ENCODE results near the gene SYS1. TPM values are rescaled to one million over a fixed set of nuclear protein-coding genes. Genes with fewer than 3 reads are reported as not detected.

SYS1 gene
- total and polyA plus RNA-seq, 2 experiments from 2014 or later, result 7.9 to 21.5 TPM

DNA sequence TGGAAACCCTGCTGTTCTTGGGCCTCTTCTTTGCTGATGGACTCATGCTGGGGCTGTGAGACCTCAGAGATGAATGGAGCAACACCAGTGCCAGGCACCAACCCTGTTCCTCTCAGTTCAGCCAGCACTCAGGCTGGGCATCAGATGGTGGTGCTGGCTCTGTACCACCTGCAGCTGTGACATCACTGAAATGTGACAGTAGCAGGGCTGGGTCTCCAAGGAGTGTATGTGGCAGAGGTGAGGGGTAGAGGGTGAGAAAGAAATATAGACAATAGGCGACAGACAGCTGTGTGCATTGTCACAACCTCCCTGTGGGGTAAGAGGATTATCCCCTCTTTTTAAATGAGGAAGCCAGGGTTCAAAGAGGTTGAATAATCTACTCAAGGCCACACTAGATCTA, 15.2 kb downstream of the SYS1 start, which contains the start of gene TP53TG5:
TP53TG5 (minus strand) TSS at position 135 of the 400 bp plus-strand sequence; CDS start at position 46, 89 bp downstream.
- H3F3A ChIP-seq (replicated peaks; ENCODE audit: low read depth), result no peaks in the 10 kb centered on the region
- Mint-ChIP-seq H3K4me1 (peaks cover 10% of the 10 kb centered on the region), H3K36me3 (ENCODE audit: low read depth) (no peaks in the 10 kb centered on the region), H3K27ac (no peak within 1 kb of the TSS), H3K27me3 (ENCODE audit: insufficient read depth, low read depth, poor library complexity) (peaks cover 4% of the 10 kb centered on the region), H3K4me3 (no peak within 1 kb of the TSS), H3K9me3 (no peaks in the 10 kb centered on the region)
- DNase-seq (ENCODE audit: low spot score) (no peak), ATAC-seq (no peak)
- H3K27me3 ChIP-seq (ENCODE audit: insufficient read depth), result peaks cover 5% of the 10 kb centered on the region
- no peaks in the 10 kb centered on the region for H3K9me2 ChIP-seq (ENCODE audit: insufficient read depth)
- peaks cover 8% of the 10 kb centered on the region; the same call in 1 of the 2 replicates for H3K4me1 ChIP-seq (ENCODE audit: insufficient read depth)
- no peak within 1 kb of the TSS for H2AFZ ChIP-seq
- no peaks in the 10 kb centered on the region for H3K36me3 ChIP-seq (ENCODE audit: insufficient read depth)
- no peak within 1 kb of the TSS for H3K4me2 ChIP-seq
- H3K4me3 ChIP-seq, result no peak within 1 kb of the TSS
- H3K27ac ChIP-seq (ENCODE audit: low read depth), result no peak within 1 kb of the TSS
- TF ChIP-seq, protein P1, sequence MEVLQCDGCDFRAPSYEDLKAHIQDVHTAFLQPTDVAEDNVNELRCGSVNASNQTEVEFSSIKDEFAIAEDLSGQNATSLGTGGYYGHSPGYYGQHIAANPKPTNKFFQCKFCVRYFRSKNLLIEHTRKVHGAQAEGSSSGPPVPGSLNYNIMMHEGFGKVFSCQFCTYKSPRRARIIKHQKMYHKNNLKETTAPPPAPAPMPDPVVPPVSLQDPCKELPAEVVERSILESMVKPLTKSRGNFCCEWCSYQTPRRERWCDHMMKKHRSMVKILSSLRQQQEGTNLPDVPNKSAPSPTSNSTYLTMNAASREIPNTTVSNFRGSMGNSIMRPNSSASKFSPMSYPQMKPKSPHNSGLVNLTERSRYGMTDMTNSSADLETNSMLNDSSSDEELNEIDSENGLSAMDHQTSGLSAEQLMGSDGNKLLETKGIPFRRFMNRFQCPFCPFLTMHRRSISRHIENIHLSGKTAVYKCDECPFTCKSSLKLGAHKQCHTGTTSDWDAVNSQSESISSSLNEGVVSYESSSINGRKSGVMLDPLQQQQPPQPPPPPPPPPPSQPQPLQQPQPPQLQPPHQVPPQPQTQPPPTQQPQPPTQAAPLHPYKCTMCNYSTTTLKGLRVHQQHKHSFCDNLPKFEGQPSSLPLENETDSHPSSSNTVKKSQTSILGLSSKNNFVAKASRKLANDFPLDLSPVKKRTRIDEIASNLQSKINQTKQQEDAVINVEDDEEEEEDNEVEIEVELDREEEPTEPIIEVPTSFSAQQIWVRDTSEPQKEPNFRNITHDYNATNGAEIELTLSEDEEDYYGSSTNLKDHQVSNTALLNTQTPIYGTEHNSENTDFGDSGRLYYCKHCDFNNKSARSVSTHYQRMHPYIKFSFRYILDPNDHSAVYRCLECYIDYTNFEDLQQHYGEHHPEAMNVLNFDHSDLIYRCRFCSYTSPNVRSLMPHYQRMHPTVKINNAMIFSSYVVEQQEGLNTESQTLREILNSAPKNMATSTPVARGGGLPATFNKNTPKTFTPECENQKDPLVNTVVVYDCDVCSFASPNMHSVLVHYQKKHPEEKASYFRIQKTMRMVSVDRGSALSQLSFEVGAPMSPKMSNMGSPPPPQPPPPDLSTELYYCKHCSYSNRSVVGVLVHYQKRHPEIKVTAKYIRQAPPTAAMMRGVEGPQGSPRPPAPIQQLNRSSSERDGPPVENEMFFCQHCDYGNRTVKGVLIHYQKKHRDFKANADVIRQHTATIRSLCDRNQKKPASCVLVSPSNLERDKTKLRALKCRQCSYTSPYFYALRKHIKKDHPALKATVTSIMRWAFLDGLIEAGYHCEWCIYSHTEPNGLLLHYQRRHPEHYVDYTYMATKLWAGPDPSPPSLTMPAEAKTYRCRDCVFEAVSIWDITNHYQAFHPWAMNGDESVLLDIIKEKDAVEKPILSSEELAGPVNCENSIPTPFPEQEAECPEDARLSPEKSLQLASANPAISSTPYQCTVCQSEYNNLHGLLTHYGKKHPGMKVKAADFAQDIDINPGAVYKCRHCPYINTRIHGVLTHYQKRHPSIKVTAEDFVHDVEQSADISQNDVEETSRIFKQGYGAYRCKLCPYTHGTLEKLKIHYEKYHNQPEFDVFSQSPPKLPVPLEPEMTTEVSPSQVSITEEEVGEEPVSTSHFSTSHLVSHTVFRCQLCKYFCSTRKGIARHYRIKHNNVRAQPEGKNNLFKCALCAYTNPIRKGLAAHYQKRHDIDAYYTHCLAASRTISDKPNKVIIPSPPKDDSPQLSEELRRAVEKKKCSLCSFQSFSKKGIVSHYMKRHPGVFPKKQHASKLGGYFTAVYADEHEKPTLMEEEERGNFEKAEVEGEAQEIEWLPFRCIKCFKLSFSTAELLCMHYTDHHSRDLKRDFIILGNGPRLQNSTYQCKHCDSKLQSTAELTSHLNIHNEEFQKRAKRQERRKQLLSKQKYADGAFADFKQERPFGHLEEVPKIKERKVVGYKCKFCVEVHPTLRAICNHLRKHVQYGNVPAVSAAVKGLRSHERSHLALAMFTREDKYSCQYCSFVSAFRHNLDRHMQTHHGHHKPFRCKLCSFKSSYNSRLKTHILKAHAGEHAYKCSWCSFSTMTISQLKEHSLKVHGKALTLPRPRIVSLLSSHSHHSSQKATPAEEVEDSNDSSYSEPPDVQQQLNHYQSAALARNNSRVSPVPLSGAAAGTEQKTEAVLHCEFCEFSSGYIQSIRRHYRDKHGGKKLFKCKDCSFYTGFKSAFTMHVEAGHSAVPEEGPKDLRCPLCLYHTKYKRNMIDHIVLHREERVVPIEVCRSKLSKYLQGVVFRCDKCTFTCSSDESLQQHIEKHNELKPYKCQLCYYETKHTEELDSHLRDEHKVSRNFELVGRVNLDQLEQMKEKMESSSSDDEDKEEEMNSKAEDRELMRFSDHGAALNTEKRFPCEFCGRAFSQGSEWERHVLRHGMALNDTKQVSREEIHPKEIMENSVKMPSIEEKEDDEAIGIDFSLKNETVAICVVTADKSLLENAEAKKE (CRISPR knock-in tag; IDR thresholded peaks at IDR 0.05), result no peak
- TF ChIP-seq ZNF331 (CRISPR knock-in tag; IDR thresholded peaks at IDR 0.05; ENCODE audit: low read depth) (no peak), STAT1 (IDR thresholded peaks at IDR 0.05; ENCODE audit: unreplicated experiment) (no peak)
- TF ChIP-seq, protein P2, sequence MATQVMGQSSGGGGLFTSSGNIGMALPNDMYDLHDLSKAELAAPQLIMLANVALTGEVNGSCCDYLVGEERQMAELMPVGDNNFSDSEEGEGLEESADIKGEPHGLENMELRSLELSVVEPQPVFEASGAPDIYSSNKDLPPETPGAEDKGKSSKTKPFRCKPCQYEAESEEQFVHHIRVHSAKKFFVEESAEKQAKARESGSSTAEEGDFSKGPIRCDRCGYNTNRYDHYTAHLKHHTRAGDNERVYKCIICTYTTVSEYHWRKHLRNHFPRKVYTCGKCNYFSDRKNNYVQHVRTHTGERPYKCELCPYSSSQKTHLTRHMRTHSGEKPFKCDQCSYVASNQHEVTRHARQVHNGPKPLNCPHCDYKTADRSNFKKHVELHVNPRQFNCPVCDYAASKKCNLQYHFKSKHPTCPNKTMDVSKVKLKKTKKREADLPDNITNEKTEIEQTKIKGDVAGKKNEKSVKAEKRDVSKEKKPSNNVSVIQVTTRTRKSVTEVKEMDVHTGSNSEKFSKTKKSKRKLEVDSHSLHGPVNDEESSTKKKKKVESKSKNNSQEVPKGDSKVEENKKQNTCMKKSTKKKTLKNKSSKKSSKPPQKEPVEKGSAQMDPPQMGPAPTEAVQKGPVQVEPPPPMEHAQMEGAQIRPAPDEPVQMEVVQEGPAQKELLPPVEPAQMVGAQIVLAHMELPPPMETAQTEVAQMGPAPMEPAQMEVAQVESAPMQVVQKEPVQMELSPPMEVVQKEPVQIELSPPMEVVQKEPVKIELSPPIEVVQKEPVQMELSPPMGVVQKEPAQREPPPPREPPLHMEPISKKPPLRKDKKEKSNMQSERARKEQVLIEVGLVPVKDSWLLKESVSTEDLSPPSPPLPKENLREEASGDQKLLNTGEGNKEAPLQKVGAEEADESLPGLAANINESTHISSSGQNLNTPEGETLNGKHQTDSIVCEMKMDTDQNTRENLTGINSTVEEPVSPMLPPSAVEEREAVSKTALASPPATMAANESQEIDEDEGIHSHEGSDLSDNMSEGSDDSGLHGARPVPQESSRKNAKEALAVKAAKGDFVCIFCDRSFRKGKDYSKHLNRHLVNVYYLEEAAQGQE (IDR thresholded peaks at IDR 0.05; ENCODE audit: unreplicated experiment), result no peak
- TF ChIP-seq, protein P3, sequence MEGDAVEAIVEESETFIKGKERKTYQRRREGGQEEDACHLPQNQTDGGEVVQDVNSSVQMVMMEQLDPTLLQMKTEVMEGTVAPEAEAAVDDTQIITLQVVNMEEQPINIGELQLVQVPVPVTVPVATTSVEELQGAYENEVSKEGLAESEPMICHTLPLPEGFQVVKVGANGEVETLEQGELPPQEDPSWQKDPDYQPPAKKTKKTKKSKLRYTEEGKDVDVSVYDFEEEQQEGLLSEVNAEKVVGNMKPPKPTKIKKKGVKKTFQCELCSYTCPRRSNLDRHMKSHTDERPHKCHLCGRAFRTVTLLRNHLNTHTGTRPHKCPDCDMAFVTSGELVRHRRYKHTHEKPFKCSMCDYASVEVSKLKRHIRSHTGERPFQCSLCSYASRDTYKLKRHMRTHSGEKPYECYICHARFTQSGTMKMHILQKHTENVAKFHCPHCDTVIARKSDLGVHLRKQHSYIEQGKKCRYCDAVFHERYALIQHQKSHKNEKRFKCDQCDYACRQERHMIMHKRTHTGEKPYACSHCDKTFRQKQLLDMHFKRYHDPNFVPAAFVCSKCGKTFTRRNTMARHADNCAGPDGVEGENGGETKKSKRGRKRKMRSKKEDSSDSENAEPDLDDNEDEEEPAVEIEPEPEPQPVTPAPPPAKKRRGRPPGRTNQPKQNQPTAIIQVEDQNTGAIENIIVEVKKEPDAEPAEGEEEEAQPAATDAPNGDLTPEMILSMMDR (conservative IDR thresholded peaks at IDR 0.05; ENCODE audit: low read depth in 2 of 2), result no peak
- H4K20me1 ChIP-seq (replicated peaks; ENCODE audit: insufficient read depth), result no peaks in the 10 kb centered on the region
- no peaks in the 10 kb centered on the region for H3K79me2 ChIP-seq (replicated peaks; ENCODE audit: insufficient read depth)
